Colonic mucosa (tissue), 4 donors: ENCODE measurements around the gene MLYCD. TPM values are rescaled to one million over a fixed set of nuclear protein-coding genes. Genes with fewer than 3 reads are reported as not detected.

ENCODE experiments used
- DNase-seq: peaks from one replicate; pipeline ENCODE4 v3.0.0-alpha.2; 2020
- H3K27ac ChIP-seq: fragments of 200-600 bp; one replicate; pipeline ENCODE4 v1.8.0; 2021
- H3K27me3 ChIP-seq: fragments of 200-600 bp; one replicate; pipeline ENCODE4 v1.8.0; 2021
- H3K36me3 ChIP-seq: fragments of 200-600 bp; one replicate; pipeline ENCODE4 v1.8.0; 2021
- H3K4me1 ChIP-seq: fragments of 200-600 bp; one replicate; pipeline ENCODE4 v1.8.0; 2021; ENCODE audit warnings: mild to moderate bottlenecking
- H3K4me3 ChIP-seq: fragments of 200-600 bp; one replicate; pipeline ENCODE4 v1.8.0; 2021
- H3K9ac ChIP-seq, 2 donors: one replicate each; pipeline ENCODE4 v1.7.0; 2013; ENCODE audit warnings: control low read depth in 2 of 2, low read depth in 2 of 2, low read length in 2 of 2
- H3K9me3 ChIP-seq: fragments of 200-600 bp; one replicate; pipeline ENCODE4 v1.8.0; 2021
- intact Hi-C: fragments of 100-400 bp; cut with DNase I; formaldehyde crosslinking; loops from one replicate; pipeline ENCODE4 v1.14.1; 2022
- total RNA-seq, 2 donors: library from RNA; stranded (reverse); fragmentation: NEBNext Ultra II Directional in 1 of 2; extraction: Animal tissue kit (Norgen Biotek cat#: 25700) in 1 of 2; gene quantifications; one replicate each; pipeline ENCODE4 v1.2.1, GENCODE V29; 2021
- TF ChIP-seq, protein P1 (sequence below): fragments of 200-600 bp; IDR thresholded peaks from one replicate; pipeline ENCODE4 v1.8.0; 2022; ENCODE audit warnings: antibody characterized with exemption, mild to moderate bottlenecking
- donor health status: healthy.
- donor health status: DM: no; HTN: no; CAD: no.
- donor health status: DM: no; HTN: no; CAD: no.

MLYCD gene
- total RNA-seq, 2 donors from 2014 or later: 5.5 to 10.6 TPM

DNA sequence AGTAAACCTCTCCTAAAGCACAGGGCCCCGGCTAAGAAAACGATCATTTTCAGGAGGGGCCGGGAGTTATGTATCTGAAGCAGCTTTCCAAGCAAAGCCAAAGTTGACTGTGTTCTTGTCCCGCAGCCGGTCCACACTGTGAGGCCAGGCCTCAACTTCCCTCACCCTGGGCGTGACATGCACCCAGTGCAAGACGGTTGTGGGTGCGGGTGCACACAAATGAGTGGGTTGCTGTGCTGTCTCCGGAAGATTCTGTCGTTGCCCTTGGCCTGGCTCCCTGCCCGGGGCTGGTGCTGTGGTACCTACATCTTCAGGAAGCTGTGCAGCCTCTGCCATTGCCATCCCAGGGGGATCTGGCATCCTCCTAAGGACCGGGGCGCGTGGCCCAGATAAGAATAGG is 16.6 kb downstream of the MLYCD start:
- no peak for DNase-seq
- no peaks in the 10 kb centered on the region for H3K4me1 ChIP-seq
- H3K27me3 ChIP-seq: no peaks in the 10 kb centered on the region
- intact Hi-C loops: no loop called here
- no peaks in the 10 kb centered on the region for H3K9me3 ChIP-seq
- no peak overlapping the region for H3K27ac ChIP-seq
- H3K4me3 ChIP-seq: no peak overlapping the region
- no peak overlapping the region for H3K9ac ChIP-seq
- H3K36me3 ChIP-seq: peaks cover 23% of the 10 kb centered on the region
- TF ChIP-seq, protein P1, sequence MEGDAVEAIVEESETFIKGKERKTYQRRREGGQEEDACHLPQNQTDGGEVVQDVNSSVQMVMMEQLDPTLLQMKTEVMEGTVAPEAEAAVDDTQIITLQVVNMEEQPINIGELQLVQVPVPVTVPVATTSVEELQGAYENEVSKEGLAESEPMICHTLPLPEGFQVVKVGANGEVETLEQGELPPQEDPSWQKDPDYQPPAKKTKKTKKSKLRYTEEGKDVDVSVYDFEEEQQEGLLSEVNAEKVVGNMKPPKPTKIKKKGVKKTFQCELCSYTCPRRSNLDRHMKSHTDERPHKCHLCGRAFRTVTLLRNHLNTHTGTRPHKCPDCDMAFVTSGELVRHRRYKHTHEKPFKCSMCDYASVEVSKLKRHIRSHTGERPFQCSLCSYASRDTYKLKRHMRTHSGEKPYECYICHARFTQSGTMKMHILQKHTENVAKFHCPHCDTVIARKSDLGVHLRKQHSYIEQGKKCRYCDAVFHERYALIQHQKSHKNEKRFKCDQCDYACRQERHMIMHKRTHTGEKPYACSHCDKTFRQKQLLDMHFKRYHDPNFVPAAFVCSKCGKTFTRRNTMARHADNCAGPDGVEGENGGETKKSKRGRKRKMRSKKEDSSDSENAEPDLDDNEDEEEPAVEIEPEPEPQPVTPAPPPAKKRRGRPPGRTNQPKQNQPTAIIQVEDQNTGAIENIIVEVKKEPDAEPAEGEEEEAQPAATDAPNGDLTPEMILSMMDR: no peak

DNA sequence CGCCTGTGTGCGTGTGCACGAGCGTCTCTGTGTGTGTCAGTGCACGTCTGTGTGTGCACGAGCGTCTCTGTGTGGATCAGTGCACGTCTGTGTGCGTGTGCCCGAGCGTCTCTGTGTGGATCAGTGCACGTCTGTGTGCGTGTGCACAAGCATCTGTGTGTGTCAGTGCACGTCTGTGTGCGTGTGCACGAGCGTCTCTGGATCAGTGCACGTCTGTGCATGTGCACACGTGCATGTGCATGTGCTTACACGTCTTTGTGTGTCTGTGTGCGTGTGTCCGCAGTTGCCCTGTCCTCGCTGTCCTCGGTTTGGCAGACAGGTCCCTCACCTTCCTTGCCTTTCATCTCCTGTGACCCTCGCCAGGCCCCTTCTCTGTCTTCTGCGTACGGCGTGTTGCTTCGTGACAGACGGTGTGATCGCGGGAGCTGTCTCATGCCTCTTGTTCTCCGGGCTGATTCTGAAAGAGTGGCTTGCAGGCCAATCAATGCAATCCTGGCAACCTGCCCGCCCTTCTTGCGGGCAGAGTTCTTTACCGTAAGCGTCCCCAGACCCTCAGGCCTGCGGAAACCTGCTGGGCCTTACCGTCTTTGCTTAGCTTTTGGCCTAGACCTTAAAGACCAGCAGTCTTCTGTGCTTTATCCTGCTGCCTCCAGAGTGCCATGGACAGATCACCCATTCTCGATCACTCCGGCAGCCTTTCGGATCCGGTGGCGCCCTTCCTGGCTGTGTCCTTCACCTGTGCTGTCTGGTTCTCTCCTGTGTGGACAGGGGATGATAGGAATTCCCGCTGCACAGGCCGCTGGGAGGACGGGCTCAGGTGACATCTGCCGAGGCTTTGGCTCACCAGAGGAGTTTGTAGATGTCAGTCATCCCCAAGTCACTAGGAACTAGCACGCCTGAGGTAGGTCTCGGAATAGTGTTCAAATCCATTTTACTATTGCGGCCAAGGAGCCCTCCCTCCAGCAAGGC is 18.5 kb downstream of the MLYCD start:
- intact Hi-C loops: no loop called here
- Histone ChIP-seq H3K4me1 (no peaks in the 10 kb centered on the region), H3K27ac (no peak overlapping the region), H3K4me3 (no peak overlapping the region), H3K9me3 (no peaks in the 10 kb centered on the region), H3K27me3 (no peaks in the 10 kb centered on the region), H3K36me3 (peaks cover 16% of the 10 kb centered on the region), H3K9ac (no peak overlapping the region)
- TF ChIP-seq, protein P1: no peak
- DNase-seq: no peak

DNA sequence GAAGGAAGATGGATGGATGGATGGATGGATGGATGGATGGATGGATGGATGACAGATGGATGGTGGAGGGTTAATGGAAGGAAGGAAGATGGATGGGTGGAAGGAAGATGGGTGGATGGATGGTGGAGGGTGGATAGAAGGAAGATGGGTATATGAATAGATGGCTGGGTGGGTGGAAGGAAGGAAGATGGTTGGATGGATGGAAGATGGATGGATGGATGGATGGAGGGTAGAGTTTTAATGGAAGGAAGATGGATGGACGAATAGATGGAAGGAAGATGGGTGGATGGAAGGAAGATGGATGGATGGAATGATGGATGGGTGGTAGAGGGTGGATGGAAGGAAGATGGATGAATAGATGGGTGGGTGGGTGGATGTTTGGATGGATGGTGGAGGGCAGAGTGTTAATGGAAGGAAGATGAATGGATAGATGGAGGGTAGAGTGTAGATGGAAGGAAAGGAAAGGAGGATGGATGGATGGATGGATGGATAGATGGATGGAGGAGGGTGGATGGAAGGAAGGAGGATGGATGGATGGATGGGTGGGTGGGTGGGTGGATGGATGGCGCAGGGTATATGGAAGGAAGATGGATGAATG is 22.1 kb downstream of the MLYCD start:
- intact Hi-C loops: no loop called here
- H3K4me1 ChIP-seq: no peaks in the 10 kb centered on the region
- peaks cover 8% of the 10 kb centered on the region for H3K36me3 ChIP-seq
- DNase-seq: no peak
- H3K4me3 ChIP-seq: no peak overlapping the region
- H3K27ac ChIP-seq: no peak overlapping the region
- H3K27me3 ChIP-seq: no peaks in the 10 kb centered on the region
- H3K9ac ChIP-seq: no peak overlapping the region
- TF ChIP-seq, protein P1: no peak
- H3K9me3 ChIP-seq: no peaks in the 10 kb centered on the region

DNA sequence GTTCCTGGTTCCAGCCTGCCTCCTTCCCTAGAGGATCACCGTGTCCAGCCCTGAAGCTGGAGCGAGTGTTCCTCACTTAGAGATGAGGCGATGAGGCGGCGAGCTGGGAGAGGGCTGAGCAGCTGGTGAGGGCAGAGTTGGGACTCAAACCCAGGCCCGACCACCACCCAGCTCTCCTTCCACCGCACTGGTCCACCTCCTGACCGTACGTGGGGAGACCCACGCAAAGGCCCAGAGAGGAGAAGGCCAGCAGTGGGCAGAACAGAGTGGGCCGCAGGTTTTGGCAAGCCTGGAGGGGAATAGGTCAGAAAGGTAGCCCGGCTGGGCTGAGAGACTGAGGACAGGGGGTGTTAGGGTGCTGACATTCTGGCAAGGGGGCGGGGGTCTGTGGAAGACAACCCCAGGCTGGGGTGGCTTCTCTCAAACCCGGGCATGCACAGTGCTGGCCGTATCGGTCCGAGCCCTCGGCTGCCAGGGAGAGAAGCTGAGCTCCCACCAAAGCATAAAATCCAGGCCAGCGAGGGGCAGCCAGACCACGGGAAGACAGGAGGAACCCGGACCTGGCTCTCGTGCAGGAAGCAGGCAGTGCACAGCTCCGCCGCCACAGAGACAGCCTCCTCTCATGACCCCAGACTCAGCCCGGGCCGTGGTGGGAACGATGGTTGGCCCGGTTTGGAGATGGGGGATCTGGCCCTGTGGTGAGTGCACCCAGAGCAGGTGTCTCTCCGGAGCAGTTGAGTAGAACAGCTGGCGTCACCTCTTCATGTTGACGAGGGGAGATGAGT is 24.9 kb downstream of the MLYCD start:
- TF ChIP-seq, protein P1: no peak
- intact Hi-C loops: no loop called here

DNA sequence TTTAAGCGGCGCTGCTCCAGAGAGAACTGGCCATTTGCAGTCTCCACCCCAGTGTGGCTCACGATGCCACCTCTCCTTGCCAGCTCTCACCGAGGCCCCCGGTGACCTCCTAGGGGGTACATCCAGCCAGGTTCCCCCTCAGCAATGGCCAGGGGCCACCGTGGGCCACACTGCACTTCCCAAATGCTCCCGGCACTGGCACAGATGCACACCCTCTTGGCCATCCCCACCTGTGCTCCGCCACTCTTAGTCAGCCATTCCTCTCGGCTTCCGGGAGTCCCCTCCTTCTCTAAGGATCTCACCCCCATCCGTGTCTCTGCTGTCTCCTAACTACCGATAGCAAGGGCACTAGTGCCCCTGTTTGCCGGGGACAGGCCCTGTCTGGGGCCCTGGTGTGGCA is 25.8 kb downstream of the MLYCD start:
- Histone ChIP-seq H3K36me3 (no peaks in the 10 kb centered on the region), H3K9me3 (no peaks in the 10 kb centered on the region), H3K4me1 (no peaks in the 10 kb centered on the region), H3K27me3 (no peaks in the 10 kb centered on the region), H3K9ac (no peak overlapping the region), H3K27ac (no peak overlapping the region), H3K4me3 (no peak overlapping the region)
- TF ChIP-seq, protein P1: no peak
- intact Hi-C loops: no loop called here
- DNase-seq: no peak

More for the DNA sequence above, 24.9 kb downstream of the MLYCD start:
- Histone ChIP-seq H3K36me3 (no peaks in the 10 kb centered on the region), H3K9me3 (no peaks in the 10 kb centered on the region), H3K27ac (no peak overlapping the region), H3K4me1 (no peaks in the 10 kb centered on the region), H3K9ac (no peak overlapping the region), H3K27me3 (no peaks in the 10 kb centered on the region), H3K4me3 (no peak overlapping the region)
- no peak for DNase-seq
